Measurements from ENCODE around the gene TSKS. TPM values are rescaled to one million over a fixed set of nuclear protein-coding genes. Genes with fewer than 3 reads are reported as not detected.

TSKS gene
- total and polyA plus RNA-seq, 2 of the 13 experiments (the other 11 are each of a cell fraction or from before 2014, with no cell fraction given), result 0.03 TPM; not detected in 1

DNA sequence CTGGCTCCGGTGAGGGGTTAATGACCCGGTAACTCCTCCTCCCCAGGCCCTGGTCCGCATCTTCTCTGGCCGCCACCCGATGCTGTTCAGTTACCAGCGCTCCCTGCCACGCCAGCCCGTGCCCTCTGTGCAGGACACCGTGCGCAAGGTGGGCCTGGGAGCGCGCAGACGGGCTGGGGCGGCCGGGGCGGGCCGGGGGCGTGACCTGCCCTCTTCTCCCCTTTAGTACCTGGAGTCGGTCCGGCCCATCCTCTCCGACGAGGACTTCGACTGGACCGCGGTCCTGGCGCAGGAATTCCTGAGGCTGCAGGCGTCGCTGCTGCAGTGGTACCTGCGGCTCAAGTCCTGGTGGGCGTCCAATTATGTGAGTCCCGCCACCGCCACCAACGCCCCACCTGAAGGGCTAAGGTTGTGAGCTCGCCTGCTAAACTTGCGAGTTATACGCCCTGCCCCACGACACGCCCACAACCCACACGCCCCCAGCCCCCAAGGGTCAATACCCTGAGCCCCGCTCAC lies 61.8 kb downstream of the TSKS start (continued):
- TF ChIP-seq PHF5A (CRISPR knock-in tag; IDR thresholded peaks at IDR 0.05; ENCODE audit: low read depth, unreplicated experiment) (no peak), RFX3 (CRISPR knock-in tag; IDR thresholded peaks at IDR 0.05) (no peak), ZNF841 (CRISPR knock-in tag; IDR thresholded peaks at IDR 0.05; ENCODE audit: borderline replicate concordance) (no peak), ZNF337 (CRISPR knock-in tag; IDR thresholded peaks at IDR 0.05; ENCODE audit: borderline replicate concordance, low read depth) (no peak), NPAS2 (CRISPR knock-in tag; IDR thresholded peaks at IDR 0.05; ENCODE audit: borderline replicate concordance) (no peak), ZBTB42 (CRISPR knock-in tag; IDR thresholded peaks at IDR 0.05) (no peak), AGO1 (IDR thresholded peaks at IDR 0.05; ENCODE audit: low read depth, low read length, poor library complexity, severe bottlenecking) (no peak), ZNF839 (CRISPR knock-in tag; IDR thresholded peaks at IDR 0.05; ENCODE audit: borderline replicate concordance) (no peak), SNAI1 (CRISPR knock-in tag; IDR thresholded peaks at IDR 0.05; ENCODE audit: borderline replicate concordance) (no peak), MBD4 (IDR thresholded peaks at IDR 0.05; ENCODE audit: borderline replicate concordance, low read length) (no peak), MYNN (CRISPR knock-in tag; IDR thresholded peaks at IDR 0.05; ENCODE audit: low read depth) (no peak), HNRNPUL1 (IDR thresholded peaks at IDR 0.05; ENCODE audit: low read depth, low read length) (no peak), ZBTB4 (CRISPR knock-in tag; IDR thresholded peaks at IDR 0.05; ENCODE audit: borderline replicate concordance) (no peak), MNT (IDR thresholded peaks at IDR 0.05) (no peak)
- TF ChIP-seq, protein P1, sequence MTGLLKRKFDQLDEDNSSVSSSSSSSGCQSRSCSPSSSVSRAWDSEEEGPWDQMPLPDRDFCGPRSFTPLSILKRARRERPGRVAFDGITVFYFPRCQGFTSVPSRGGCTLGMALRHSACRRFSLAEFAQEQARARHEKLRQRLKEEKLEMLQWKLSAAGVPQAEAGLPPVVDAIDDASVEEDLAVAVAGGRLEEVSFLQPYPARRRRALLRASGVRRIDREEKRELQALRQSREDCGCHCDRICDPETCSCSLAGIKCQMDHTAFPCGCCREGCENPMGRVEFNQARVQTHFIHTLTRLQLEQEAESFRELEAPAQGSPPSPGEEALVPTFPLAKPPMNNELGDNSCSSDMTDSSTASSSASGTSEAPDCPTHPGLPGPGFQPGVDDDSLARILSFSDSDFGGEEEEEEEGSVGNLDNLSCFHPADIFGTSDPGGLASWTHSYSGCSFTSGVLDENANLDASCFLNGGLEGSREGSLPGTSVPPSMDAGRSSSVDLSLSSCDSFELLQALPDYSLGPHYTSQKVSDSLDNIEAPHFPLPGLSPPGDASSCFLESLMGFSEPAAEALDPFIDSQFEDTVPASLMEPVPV (CRISPR knock-in tag; IDR thresholded peaks at IDR 0.05), result no peak
